WTC11 (cell line): ENCODE data around the gene C1orf87. TPM values are rescaled to one million over a fixed set of nuclear protein-coding genes. Genes with fewer than 3 reads are reported as not detected.

ENCODE experiments used
- ATAC-seq: fragments of 200-7000 bp; cut with Tn5 transposase; 2 replicates; pipeline ENCODE4 v1.10.0; 2021; ENCODE audit warnings: mild to moderate bottlenecking, moderate library complexity
- CTCF ChIA-PET: fragments of 300-600 bp; sonication (Branson Sonifier 250); formaldehyde crosslinking; loops from one replicate; lab custom pipeline; 2021; ENCODE audit warnings: antibody characterized with exemption; lab: Charles Lee
- POLR2A ChIA-PET: fragments of 350-600 bp; sonication (Branson Sonifier 250); formaldehyde crosslinking; loops from one replicate; lab custom pipeline; 2021; ENCODE audit warnings: antibody characterized with exemption; lab: Charles Lee
- DNase-seq: peaks from one replicate; pipeline ENCODE4 v3.0.0; 2021; ENCODE audit warnings: low spot score
- H3K27ac Mint-ChIP-seq: 2 replicates; pipeline ENCODE4 v1.8.0; 2021; ENCODE audit warnings: mixed read lengths
- H3K27me3 Mint-ChIP-seq: 2 replicates; pipeline ENCODE4 v1.8.0; 2021; ENCODE audit warnings: low read depth, mild to moderate bottlenecking, moderate library complexity, mixed read lengths
- H3K36me3 Mint-ChIP-seq: 2 replicates; pipeline ENCODE4 v1.8.0; 2021; ENCODE audit warnings: mixed read lengths
- H3K4me1 Mint-ChIP-seq: 2 replicates; pipeline ENCODE4 v1.8.0; 2022; ENCODE audit warnings: mixed read lengths
- H3K4me3 Mint-ChIP-seq: 2 replicates; pipeline ENCODE4 v1.8.0; 2021; ENCODE audit warnings: mild to moderate bottlenecking, moderate library complexity, mixed read lengths
- H3K9me3 Mint-ChIP-seq: 2 replicates; pipeline ENCODE4 v1.8.0; 2021; ENCODE audit warnings: mixed read lengths
- CTCF ChIP-seq: fragments of 200-600 bp; IDR thresholded peaks from 2 replicates; pipeline ENCODE4 v1.8.0; 2022; ENCODE audit warnings: antibody characterized with exemption
- ESRRA ChIP-seq: sonication (generic); formaldehyde crosslinking; IDR thresholded peaks from 2 replicates; pipeline ENCODE4 v1.8.1; 2022; ENCODE audit warnings: mild to moderate bottlenecking, missing genetic modification reagents, borderline replicate concordance
- FOXK1 ChIP-seq: sonication (generic); formaldehyde crosslinking; IDR thresholded peaks from 2 replicates; pipeline ENCODE4 v1.8.0; 2022; ENCODE audit warnings: mild to moderate bottlenecking, moderate library complexity, missing genetic modification reagents
- FOXP1 ChIP-seq: sonication (generic); formaldehyde crosslinking; IDR thresholded peaks from 2 replicates; pipeline ENCODE4 v1.8.0; 2022; ENCODE audit warnings: missing genetic modification reagents, mild to moderate bottlenecking, moderate library complexity, borderline replicate concordance
- NFE2L1 ChIP-seq: sonication (generic); formaldehyde crosslinking; IDR thresholded peaks from 2 replicates; pipeline ENCODE4 v1.8.1; 2023; ENCODE audit warnings: missing genetic modification reagents
- OVOL2 ChIP-seq: fragments of 250-450 bp; sonication (Bioruptor Pico); IDR thresholded peaks from 2 replicates; pipeline ENCODE4 v1.9.0; 2021; ENCODE audit warnings: mild to moderate bottlenecking, borderline replicate concordance
- RELA ChIP-seq: sonication (generic); formaldehyde crosslinking; IDR thresholded peaks from 2 replicates; pipeline ENCODE4 v1.8.1; 2022; ENCODE audit warnings: missing genetic modification reagents, mild to moderate bottlenecking, borderline replicate concordance
- SOX15 ChIP-seq: fragments of 250-450 bp; sonication (Bioruptor Pico); IDR thresholded peaks from 2 replicates; pipeline ENCODE4 v1.9.0; 2021; ENCODE audit warnings: mild to moderate bottlenecking
- TCF7 ChIP-seq: sonication (generic); formaldehyde crosslinking; IDR thresholded peaks from 2 replicates; pipeline ENCODE4 v1.8.0; 2022; ENCODE audit warnings: mild to moderate bottlenecking, low read depth, missing genetic modification reagents, moderate library complexity
- ZNF219 ChIP-seq: sonication (generic); formaldehyde crosslinking; IDR thresholded peaks from 2 replicates; pipeline ENCODE4 v1.8.0; 2023; ENCODE audit warnings: missing genetic modification reagents, mild to moderate bottlenecking, borderline replicate concordance
- ZNF512 ChIP-seq: sonication (generic); formaldehyde crosslinking; IDR thresholded peaks from 2 replicates; pipeline ENCODE4 v1.8.1; 2022; ENCODE audit warnings: missing genetic modification reagents, borderline replicate concordance
- ZNF671 ChIP-seq: fragments of 250-450 bp; sonication (Bioruptor Pico); IDR thresholded peaks from 2 replicates; pipeline ENCODE4 v1.8.0; 2021; ENCODE audit warnings: mild to moderate bottlenecking
- total RNA-seq: library from RNA; stranded (reverse); gene quantifications from 3 replicates; pipeline ENCODE4 v1.2.3, GENCODE V29; 2021

C1orf87 gene
- total RNA-seq, 1 experiment from 2014 or later = 0.22 TPM

- ChIA-PET CTCF (interaction anchor here (0.6 to 6.0 kb wide), 33 partner anchors 10 to 817 kb away, joined by 3 to 156 read pairs (median 6); partner anchors contain the start of genes CYP2J2 and HOOK1), POLR2A (interaction anchor here (1.0 kb wide), 1 partner anchor 68 kb away, joined by 7 read pairs; no protein-coding TSS in a partner anchor)
- Mint-ChIP-seq H3K4me1 (no peaks in the 10 kb centered on the region), H3K36me3 (no peaks in the 10 kb centered on the region), H3K4me3 (no peak overlapping the region), H3K27ac (no peak overlapping the region), H3K27me3 (no peaks in the 10 kb centered on the region), H3K9me3 (no peaks in the 10 kb centered on the region)
- DNase-seq = peak; percentile 58
- ATAC-seq = peak; percentile 97
- TF ChIP-seq CTCF = peak; percentile 87
- no peak for TF ChIP-seq OVOL2 (CRISPR knock-in tag)
- TF ChIP-seq, all 79 proteins: peak for 1
Measured at GRCh38 chr1:59947047-59947938, 126.3 kb downstream of the C1orf87 start.

GRCh38 chr1:59945790-59946189, 127.8 kb downstream of the C1orf87 start:
- POLR2A ChIA-PET = no interaction called here
- no peaks in the 10 kb centered on the region for H3K9me3 Mint-ChIP-seq
- H3K36me3 Mint-ChIP-seq = no peaks in the 10 kb centered on the region
- no peaks in the 10 kb centered on the region for H3K27me3 Mint-ChIP-seq
- ATAC-seq (no peak), DNase-seq (no peak)
- H3K4me3 Mint-ChIP-seq = no peak overlapping the region
- no peak overlapping the region for H3K27ac Mint-ChIP-seq
- H3K4me1 Mint-ChIP-seq = no peaks in the 10 kb centered on the region
- no peak for TF ChIP-seq FOXP1 (CRISPR knock-in tag)
- TF ChIP-seq RELA (CRISPR knock-in tag) = no peak
- TF ChIP-seq NFE2L1 (CRISPR knock-in tag) = no peak
- no peak for TF ChIP-seq ZNF671
- TF ChIP-seq ESRRA (CRISPR knock-in tag) = no peak
- TF ChIP-seq ZNF219 = no peak
- TF ChIP-seq TCF7 (CRISPR knock-in tag) = no peak
- TF ChIP-seq FOXK1 (CRISPR knock-in tag) = no peak
- no peak for TF ChIP-seq SOX15 (CRISPR knock-in tag)
- no peak for TF ChIP-seq ZNF512 (CRISPR knock-in tag)
- CTCF ChIA-PET = interaction anchor here (2.3 to 6.0 kb wide), 2 partner anchors 67 to 166 kb away, joined by 14 to 156 read pairs; no protein-coding TSS in a partner anchor

Other genes with a start within 250 kb of the C1orf87 start
- 0.46 to 0.96 TPM (median 0.92 TPM) in 3 replicates for gene CYP2J2, start 147.0 kb downstream of the C1orf87 start, total RNA-seq